Fibroblast of skin of back (primary cell): ENCODE measurements around the gene SPRYD4.

Experiments used
- DNase-seq: peaks from one replicate; pipeline ENCODE4 v3.0.0-alpha.2; 2013

Gene SPRYD4

GRCh38 chr12:56521590-56522371, 53.4 kb downstream of the SPRYD4 start, which contains the start of gene RBMS2:
TSS of gene RBMS2 (plus strand) at chr12:56521820. CDS start at chr12:56522024, 204 bp downstream.
- peak; percentile 95 for DNase-seq

- peak; percentile 64 for DNase-seq
Observed at GRCh38 chr12:56522411-56523193, 54.2 kb downstream of the SPRYD4 start.

- no peak for DNase-seq
Observed at GRCh38 chr12:56528846-56529245, 60.5 kb downstream of the SPRYD4 start.
